Neural cell (in vitro differentiated cells): Measurements from ENCODE around the gene GDPD3. TPM values are rescaled to one million over a fixed set of nuclear protein-coding genes. Genes with fewer than 3 reads are reported as not detected.
"Not testable (repeated sequence)": the region's sequence is repeated elsewhere in the genome, so short reads cannot be mapped to it uniquely, and the experiment has no call there.

Experiments
- H2AFZ ChIP-seq: fragments of 200-600, 300-800 bp; sonication (generic), shearing (Covaris generic); 2 replicates; pipeline ENCODE4 v1.6.0; 2014; ENCODE audit warnings: low read depth, mild to moderate bottlenecking, antibody characterized with exemption, low read length, moderate library complexity
- H3F3A ChIP-seq: fragments of 200-600 bp; shearing (Covaris generic); 2 replicates; pipeline ENCODE4 v1.6.1; 2016; ENCODE audit warnings: mild to moderate bottlenecking, moderate library complexity, mixed read lengths, antibody characterized with exemption, low read length; ENCODE audit not compliant: insufficient read depth, poor library complexity, severe bottlenecking
- H3K27ac ChIP-seq: fragments of 200-600, 300-800 bp; sonication (generic), shearing (Covaris generic); 2 replicates; pipeline ENCODE4 v1.5.1; 2014; ENCODE audit warnings: mild to moderate bottlenecking, low read length, moderate library complexity
- H3K27me3 ChIP-seq: fragments of 300-800, 200-600 bp; sonication (generic), shearing (Covaris generic); 2 replicates; pipeline ENCODE4 v1.6.0; 2014; ENCODE audit warnings: mild to moderate bottlenecking, low read depth, low read length, moderate library complexity; ENCODE audit not compliant: insufficient read depth
- H3K36me3 ChIP-seq: fragments of 300-800, 200-600 bp; sonication (generic), shearing (Covaris generic); 2 replicates; pipeline ENCODE4 v1.5.1; 2014; ENCODE audit warnings: mild to moderate bottlenecking, antibody characterized with exemption, low read length, moderate library complexity; ENCODE audit not compliant: insufficient read depth
- H3K4me2 ChIP-seq: fragments of 300-800, 200-600 bp; sonication (generic), shearing (Covaris generic); 2 replicates; pipeline ENCODE4 v1.6.0; 2014; ENCODE audit warnings: mild to moderate bottlenecking, low read length
- H3K4me3 ChIP-seq: fragments of 300-800, 200-600 bp; sonication (generic), shearing (Covaris generic); 2 replicates; pipeline ENCODE4 v1.5.1; 2014; ENCODE audit warnings: mild to moderate bottlenecking, low read length, moderate library complexity
- H3K79me2 ChIP-seq: fragments of 200-600 bp; shearing (Covaris generic); replicated peaks from 2 replicates; pipeline ENCODE4 v1.6.0; 2014; ENCODE audit warnings: mild to moderate bottlenecking, low read length, moderate library complexity; ENCODE audit not compliant: insufficient read depth
- H3K9ac ChIP-seq: fragments of 300-800, 200-600 bp; sonication (generic), shearing (Covaris generic); 2 replicates; pipeline ENCODE4 v1.6.1; 2016; ENCODE audit warnings: mild to moderate bottlenecking, low read length, mixed read lengths
- H3K9me2 ChIP-seq: fragments of 200-600 bp; shearing (Covaris generic); 2 replicates; pipeline ENCODE4 v1.6.1; 2016; ENCODE audit warnings: mild to moderate bottlenecking, low read length, mixed read lengths; ENCODE audit not compliant: insufficient read depth
- H3K9me3 ChIP-seq: fragments of 200-600, 300-800 bp; sonication (generic), shearing (Covaris generic); 2 replicates; pipeline ENCODE4 v1.6.1; 2016; ENCODE audit warnings: mild to moderate bottlenecking, mixed run types, low read length, moderate library complexity, mixed read lengths
- H4K20me1 ChIP-seq: fragments of 200-600 bp; shearing (Covaris generic); 2 replicates; pipeline ENCODE4 v1.6.1; 2016; ENCODE audit warnings: mild to moderate bottlenecking, mixed run types; ENCODE audit not compliant: insufficient read depth
- CTCF ChIP-seq: fragments of 450-650 bp; IDR thresholded peaks from 2 replicates; pipeline ENCODE4 v1.5.1; 2014; ENCODE audit warnings: antibody characterized with exemption, mild to moderate bottlenecking, moderate library complexity; ENCODE audit not compliant: poor library complexity, severe bottlenecking
- EP300 ChIP-seq: fragments of 450-650 bp; conservative IDR thresholded peaks from 2 replicates; pipeline ENCODE4 v1.6.1; 2014; ENCODE audit warnings: antibody characterized with exemption, mild to moderate bottlenecking, moderate library complexity; ENCODE audit not compliant: poor library complexity, severe bottlenecking
- EZH2 ChIP-seq: fragments of 200-600, 300-800 bp; shearing (Covaris generic), sonication (generic); IDR thresholded peaks from 2 replicates; pipeline ENCODE4 v1.6.1; 2014; ENCODE audit warnings: antibody characterized with exemption, low read length, borderline replicate concordance, mild to moderate bottlenecking; ENCODE audit not compliant: insufficient read depth, poor library complexity, severe bottlenecking
- MXI1 ChIP-seq: fragments of 450-650 bp; conservative IDR thresholded peaks from 2 replicates; pipeline ENCODE4 v1.6.1; 2014; ENCODE audit warnings: antibody characterized with exemption, mild to moderate bottlenecking; ENCODE audit not compliant: poor library complexity, severe bottlenecking
- POLR2AphosphoS5 ChIP-seq: IDR thresholded peaks from 2 replicates; pipeline ENCODE4 v1.6.1; 2012
- RAD21 ChIP-seq: fragments of 450-650 bp; conservative IDR thresholded peaks from 2 replicates; pipeline ENCODE4 v1.6.1; 2014; ENCODE audit warnings: antibody characterized with exemption, mild to moderate bottlenecking, moderate library complexity
- REST ChIP-seq: IDR thresholded peaks from 2 replicates; pipeline ENCODE4 v1.6.1; 2012; ENCODE audit warnings: borderline replicate concordance
- SMC3 ChIP-seq: fragments of 450-650 bp; conservative IDR thresholded peaks from 2 replicates; pipeline ENCODE4 v1.6.1; 2014; ENCODE audit warnings: antibody characterized with exemption, mild to moderate bottlenecking, moderate library complexity; ENCODE audit not compliant: poor library complexity
- TAF1 ChIP-seq: IDR thresholded peaks from 2 replicates; pipeline ENCODE4 v1.6.1; 2012; ENCODE audit warnings: low read depth
- polyA plus RNA-seq: library from polyadenylated mRNA; depleted of rRNA; stranded (reverse); fragments of >200 nt; gene quantifications from 2 replicates; pipeline ENCODE4 v1.2.3, GENCODE V29; 2014

GDPD3 gene
- polyA plus RNA-seq, 1 donor from 2014 or later, result 2.7 TPM

GRCh38 chr16:30127993-30128392, 14.7 kb upstream of the GDPD3 start:
- Histone ChIP-seq H3K36me3 (no peaks in the 10 kb centered on the region), H3F3A (no peaks in the 10 kb centered on the region), H3K4me2 (no peak overlapping the region), H4K20me1 (no peaks in the 10 kb centered on the region), H3K9me3 (no peaks in the 10 kb centered on the region), H3K9me2 (no peaks in the 10 kb centered on the region), H3K79me2 (no peaks in the 10 kb centered on the region), H3K9ac (no peak overlapping the region), H3K4me3 (no peak overlapping the region), H3K27ac (no peak overlapping the region), H3K27me3 (no peaks in the 10 kb centered on the region), H2AFZ (no peak overlapping the region)
- TF ChIP-seq MXI1 (no peak), CTCF (no peak), EP300 (no peak), RAD21 (no peak), POLR2AphosphoS5 (no peak), EZH2 (no peak), SMC3 (no peak), REST (no peak), TAF1 (no peak)

- not testable (repeated sequence) for H3K79me2 ChIP-seq, H4K20me1 ChIP-seq, H2AFZ ChIP-seq, H3F3A ChIP-seq, H3K36me3 ChIP-seq, H3K4me3 ChIP-seq, H3K27me3 ChIP-seq, H3K9ac ChIP-seq, H3K9me2 ChIP-seq, H3K4me2 ChIP-seq, H3K27ac ChIP-seq, H3K9me3 ChIP-seq
These were observed 12.4 kb upstream of the GDPD3 start for GRCh38 chr16:30125690-30126089.

- TF ChIP-seq POLR2AphosphoS5 (no peak), SMC3 (no peak), EP300 (no peak), EZH2 (no peak), MXI1 (no peak)
- Histone ChIP-seq H3F3A (no peaks in the 10 kb centered on the region), H3K9ac (no peak overlapping the region), H3K27ac (no peak overlapping the region), H3K27me3 (no peaks in the 10 kb centered on the region), H3K79me2 (no peaks in the 10 kb centered on the region), H4K20me1 (no peaks in the 10 kb centered on the region), H2AFZ (no peak overlapping the region), H3K9me2 (no peaks in the 10 kb centered on the region), H3K9me3 (no peaks in the 10 kb centered on the region), H3K4me3 (no peak overlapping the region), H3K36me3 (no peaks in the 10 kb centered on the region), H3K4me2 (no peak overlapping the region)
These were observed 11.6 kb upstream of the GDPD3 start for GRCh38 chr16:30124985-30125379.
